HEK293 (cell line): Measurements from ENCODE around the gene SS18.

Experiments used
- CTCF ChIA-PET: fragments of 350-600 bp; formaldehyde crosslinking; extraction: SDS; loops from one replicate; lab custom pipeline; 2021; ENCODE audit warnings: antibody characterized with exemption; lab: Yijun Ruan, JAX
- POLR2A ChIA-PET: fragments of 300-600 bp; formaldehyde crosslinking; extraction: SDS; loops from one replicate; lab custom pipeline; 2020; ENCODE audit warnings: antibody characterized with exemption, inconsistent platforms; lab: Yijun Ruan, JAX
- H3K27ac ChIP-seq: fragments of 200-500 bp; sonication (Bioruptor generic); 2 replicates; pipeline ENCODE4 v1.5.1; 2014; ENCODE audit warnings: low read depth, low read length, control low read depth, inconsistent platforms; ENCODE audit errors: extremely low read depth
- H3K36me3 ChIP-seq, 2 experiments: fragments of 200-500 bp in 1 of 2; sonication (Bioruptor generic) in 1 of 2; 1 replicate in 1 of 2; 2 replicates in 1 of 2; pipeline ENCODE4 v1.5.1; 2014 to 2017; ENCODE audit warnings: inconsistent platforms in 2 of 2, low read length in 2 of 2; ENCODE audit not compliant: control insufficient read depth in 2 of 2, insufficient read depth in 1 of 2
- H3K4me1 ChIP-seq: fragments of 200-500 bp; sonication (Bioruptor generic); 2 replicates; pipeline ENCODE4 v1.5.1; 2014; ENCODE audit warnings: mild to moderate bottlenecking, low read length, inconsistent platforms; ENCODE audit not compliant: control insufficient read depth, insufficient read depth
- H3K4me3 ChIP-seq: 2 replicates; pipeline ENCODE4 v1.5.1; 2011; ENCODE audit warnings: low read depth, mild to moderate bottlenecking, control low read depth, low read length, moderate library complexity
- H3K9me3 ChIP-seq: fragments of 200-500 bp; sonication (Bioruptor generic); 2 replicates; pipeline ENCODE4 v1.5.1; 2014; ENCODE audit warnings: low read depth, low read length, inconsistent platforms; ENCODE audit not compliant: control insufficient read depth, insufficient read depth
- FEZF1 ChIP-seq: fragments of 450-650 bp; formaldehyde crosslinking; IDR thresholded peaks from 2 replicates; pipeline ENCODE4 v1.5.1; 2016; ENCODE audit warnings: missing biosample characterization, missing genetic modification characterization
- HOXD13 ChIP-seq: sonication (generic); formaldehyde crosslinking; IDR thresholded peaks from 2 replicates; pipeline ENCODE4 v1.8.0; 2022; ENCODE audit warnings: missing genetic modification reagents, borderline replicate concordance
- KLF10 ChIP-seq: fragments of 450-650 bp; IDR thresholded peaks from 2 replicates; pipeline ENCODE4 v1.5.1; 2018; ENCODE audit warnings: missing biosample characterization, mild to moderate bottlenecking, missing genetic modification characterization
- KLF8 ChIP-seq: fragments of 450-650 bp; formaldehyde crosslinking; IDR thresholded peaks from 2 replicates; pipeline ENCODE4 v1.5.1; 2016; ENCODE audit warnings: missing biosample characterization, missing genetic modification characterization
- PRDM4 ChIP-seq: fragments of 450-650 bp; formaldehyde crosslinking; IDR thresholded peaks from 2 replicates; pipeline ENCODE4 v1.5.1; 2017; ENCODE audit warnings: missing biosample characterization, missing genetic modification characterization
- TCF7L2 ChIP-seq: IDR thresholded peaks from 2 replicates; pipeline ENCODE4 v1.6.1; 2011; ENCODE audit warnings: low read depth, mild to moderate bottlenecking, inconsistent platforms, low read length, moderate library complexity, borderline replicate concordance
- YY1 ChIP-seq: fragments of 450-650 bp; formaldehyde crosslinking; IDR thresholded peaks from 2 replicates; pipeline ENCODE4 v1.5.1; 2018; ENCODE audit warnings: missing biosample characterization, missing genetic modification characterization
- ZBTB44 ChIP-seq: fragments of 450-650 bp; IDR thresholded peaks from 2 replicates; pipeline ENCODE4 v1.5.1; 2018; ENCODE audit warnings: missing biosample characterization, mild to moderate bottlenecking, missing genetic modification characterization
- ZBTB48 ChIP-seq: fragments of 450-650 bp; formaldehyde crosslinking; IDR thresholded peaks from 2 replicates; pipeline ENCODE4 v1.5.1; 2016; ENCODE audit warnings: missing biosample characterization, missing genetic modification characterization
- ZNF112 ChIP-seq: fragments of 450-650 bp; formaldehyde crosslinking; IDR thresholded peaks from 2 replicates; pipeline ENCODE4 v1.5.0; 2017; ENCODE audit warnings: missing biosample characterization, missing genetic modification characterization
- ZNF140 ChIP-seq: fragments of 450-650 bp; formaldehyde crosslinking; IDR thresholded peaks from 2 replicates; pipeline ENCODE4 v1.5.1; 2016; ENCODE audit warnings: missing biosample characterization, missing genetic modification characterization
- ZNF157 ChIP-seq: fragments of 450-650 bp; formaldehyde crosslinking; IDR thresholded peaks from 2 replicates; pipeline ENCODE4 v1.5.1; 2016; ENCODE audit warnings: missing biosample characterization, missing genetic modification characterization
- ZNF202 ChIP-seq: fragments of 450-650 bp; formaldehyde crosslinking; IDR thresholded peaks from 2 replicates; pipeline ENCODE4 v1.5.1; 2016; ENCODE audit warnings: missing biosample characterization, missing genetic modification characterization, borderline replicate concordance
- ZNF433 ChIP-seq: fragments of 450-650 bp; formaldehyde crosslinking; IDR thresholded peaks from 2 replicates; pipeline ENCODE4 v1.5.1; 2016; ENCODE audit warnings: missing biosample characterization, missing genetic modification characterization, low read depth
- ZNF626 ChIP-seq: fragments of 450-650 bp; sonication (Bioruptor Pico); formaldehyde crosslinking; IDR thresholded peaks from 2 replicates; pipeline ENCODE4 v1.5.1; 2018; ENCODE audit warnings: missing biosample characterization, missing genetic modification characterization, inconsistent platforms
- ZNF677 ChIP-seq: fragments of 450-650 bp; IDR thresholded peaks from 2 replicates; pipeline ENCODE4 v1.5.0; 2018; ENCODE audit warnings: missing biosample characterization, mild to moderate bottlenecking, missing genetic modification characterization, moderate library complexity
- ZNF776 ChIP-seq: fragments of 450-650 bp; formaldehyde crosslinking; IDR thresholded peaks from 2 replicates; pipeline ENCODE4 v1.5.0; 2017; ENCODE audit warnings: missing biosample characterization, missing genetic modification characterization, borderline replicate concordance
- ZNF837 ChIP-seq: fragments of 450-650 bp; formaldehyde crosslinking; IDR thresholded peaks from 2 replicates; pipeline ENCODE4 v1.5.1; 2016; ENCODE audit warnings: missing biosample characterization, missing genetic modification characterization
- ZNF843 ChIP-seq: fragments of 450-650 bp; formaldehyde crosslinking; IDR thresholded peaks from 2 replicates; pipeline ENCODE4 v1.5.1; 2016; ENCODE audit warnings: missing biosample characterization, missing genetic modification characterization
- TF ChIP-seq, protein P1 (sequence below): fragments of 450-650 bp; formaldehyde crosslinking; IDR thresholded peaks from 2 replicates; pipeline ENCODE4 v1.5.1; 2016; ENCODE audit warnings: missing biosample characterization, missing genetic modification characterization

The SS18 gene

GRCh38 chr18:26017929-26018328, 72.5 kb downstream of the SS18 start (continued):
- no peak for TF ChIP-seq ZNF112 (tag by site-specific recombination)
- no peak for TF ChIP-seq PRDM4 (tag by site-specific recombination)
- TF ChIP-seq ZNF677 (tag by site-specific recombination) = no peak
- TF ChIP-seq ZBTB44 (tag by site-specific recombination) = no peak
- no peak for TF ChIP-seq FEZF1 (tag by site-specific recombination)
- TF ChIP-seq, protein P1, sequence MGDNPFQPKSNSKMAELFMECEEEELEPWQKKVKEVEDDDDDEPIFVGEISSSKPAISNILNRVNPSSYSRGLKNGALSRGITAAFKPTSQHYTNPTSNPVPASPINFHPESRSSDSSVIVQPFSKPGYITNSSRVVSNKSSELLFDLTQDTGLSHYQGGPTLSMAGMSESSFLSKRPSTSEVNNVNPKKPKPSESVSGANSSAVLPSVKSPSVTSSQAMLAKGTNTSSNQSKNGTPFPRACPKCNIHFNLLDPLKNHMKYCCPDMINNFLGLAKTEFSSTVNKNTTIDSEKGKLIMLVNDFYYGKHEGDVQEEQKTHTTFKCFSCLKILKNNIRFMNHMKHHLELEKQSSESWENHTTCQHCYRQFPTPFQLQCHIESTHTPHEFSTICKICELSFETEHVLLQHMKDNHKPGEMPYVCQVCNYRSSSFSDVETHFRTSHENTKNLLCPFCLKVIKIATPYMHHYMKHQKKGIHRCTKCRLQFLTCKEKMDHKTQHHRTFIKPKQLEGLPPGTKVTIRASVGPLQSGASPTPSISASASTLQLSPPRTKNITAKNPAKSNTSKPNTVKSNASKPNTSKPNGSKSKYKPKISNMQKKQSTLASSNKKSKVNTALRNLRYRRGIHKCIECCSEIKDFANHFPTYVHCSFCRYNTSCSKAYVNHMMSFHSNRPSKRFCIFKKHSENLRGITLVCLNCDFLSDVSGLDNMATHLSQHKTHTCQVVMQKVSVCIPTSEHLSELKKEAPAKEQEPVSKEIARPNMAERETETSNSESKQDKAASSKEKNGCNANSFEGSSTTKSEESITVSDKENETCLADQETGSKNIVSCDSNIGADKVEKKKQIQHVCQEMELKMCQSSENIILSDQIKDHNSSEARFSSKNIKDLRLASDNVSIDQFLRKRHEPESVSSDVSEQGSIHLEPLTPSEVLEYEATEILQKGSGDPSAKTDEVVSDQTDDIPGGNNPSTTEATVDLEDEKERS (tag by site-specific recombination) = no peak
- TF ChIP-seq ZNF837 (tag by site-specific recombination) = no peak
- TF ChIP-seq HOXD13 = no peak
- TF ChIP-seq ZNF626 = no peak
- no peak for TF ChIP-seq YY1 (tag by site-specific recombination)
- no peak for TF ChIP-seq ZNF843 (tag by site-specific recombination)
- TF ChIP-seq TCF7L2 = no peak
- TF ChIP-seq, all 188 proteins: peak for 0

GRCh38 chr18:26014462-26014861, 76.0 kb downstream of the SS18 start:
- POLR2A ChIA-PET = no interaction called here
- H3K9me3 ChIP-seq = no peaks in the 10 kb centered on the region
- TF ChIP-seq ZNF140 (tag by site-specific recombination) (no peak), ZNF776 (tag by site-specific recombination) (no peak), KLF8 (no peak), ZNF433 (no peak), ZNF157 (tag by site-specific recombination) (no peak), KLF10 (tag by site-specific recombination) (no peak), ZNF202 (tag by site-specific recombination) (no peak)
- no peak overlapping the region for H3K4me3 ChIP-seq
- H3K27ac ChIP-seq = no peak overlapping the region
- CTCF ChIA-PET = interaction anchor here (1.4 kb wide), 1 partner anchor 96 kb away, joined by 3 read pairs; no protein-coding TSS in a partner anchor
- H3K36me3 ChIP-seq = peaks cover 19 to 37% of the 10 kb centered on the region in 2 experiments
- no peaks in the 10 kb centered on the region for H3K4me1 ChIP-seq

- H3K4me3 ChIP-seq = no peak overlapping the region
- H3K27ac ChIP-seq = no peak overlapping the region
- H3K36me3 ChIP-seq = peaks cover 0 to 3% of the 10 kb centered on the region in 2 experiments; a peak in 1 of 3 replicates
- ChIA-PET CTCF (no interaction called here), POLR2A (no interaction called here)
- H3K9me3 ChIP-seq = no peaks in the 10 kb centered on the region
- no peaks in the 10 kb centered on the region for H3K4me1 ChIP-seq
- no peak for TF ChIP-seq ZBTB48 (tag by site-specific recombination)
These were observed 81.8 kb downstream of the SS18 start for GRCh38 chr18:26008619-26009018.
